Osteoblast (primary cell): ENCODE results near the gene FAM209A. TPM values are rescaled to one million over a fixed set of nuclear protein-coding genes. Genes with fewer than 3 reads are reported as not detected.

Experiments
- DNase-seq: peaks from one replicate; pipeline ENCODE4 v3.0.0; 2011; ENCODE audit warnings: low spot score, mixed read lengths; ENCODE audit not compliant: insufficient read length; ENCODE audit errors: missing footprints
- H2AFZ ChIP-seq: 2 replicates; pipeline ENCODE4 v1.6.0; 2011; ENCODE audit warnings: mild to moderate bottlenecking, low read length
- H3K27ac ChIP-seq: 2 replicates; pipeline ENCODE4 v1.5.1; 2011; ENCODE audit warnings: mild to moderate bottlenecking, low read depth, low read length, moderate library complexity
- H3K27me3 ChIP-seq: 2 replicates; pipeline ENCODE4 v1.6.0; 2012; ENCODE audit warnings: mild to moderate bottlenecking, control low read depth, inconsistent platforms, low read length, moderate library complexity; ENCODE audit not compliant: insufficient read depth
- H3K36me3 ChIP-seq: 2 replicates; pipeline ENCODE4 v1.5.1; 2011; ENCODE audit warnings: mild to moderate bottlenecking, low read length, control low read depth, moderate library complexity; ENCODE audit not compliant: insufficient read depth
- H3K4me1 ChIP-seq: 2 replicates; pipeline ENCODE4 v1.5.1; 2011; ENCODE audit warnings: mild to moderate bottlenecking, low read length, control low read depth, moderate library complexity; ENCODE audit not compliant: insufficient read depth
- H3K4me2 ChIP-seq: 2 replicates; pipeline ENCODE4 v1.6.0; 2011; ENCODE audit warnings: mild to moderate bottlenecking, low read length; ENCODE audit not compliant: insufficient read depth
- H3K4me3 ChIP-seq: fragments of 200-600 bp; sonication (generic); 3 replicates; pipeline ENCODE4 v1.5.1; 2012; ENCODE audit warnings: mild to moderate bottlenecking, low read length, inconsistent platforms; ENCODE audit not compliant: insufficient read depth
- H3K79me2 ChIP-seq: 2 replicates; pipeline ENCODE4 v1.6.0; 2012; ENCODE audit warnings: mild to moderate bottlenecking, low read length, control low read depth, inconsistent platforms; ENCODE audit not compliant: insufficient read depth
- H3K9me3 ChIP-seq: 2 replicates; pipeline ENCODE4 v1.5.1; 2011; ENCODE audit warnings: low read depth, low read length, control low read depth
- H4K20me1 ChIP-seq: 2 replicates; pipeline ENCODE4 v1.6.0; 2012; ENCODE audit warnings: mild to moderate bottlenecking, low read length, control low read depth; ENCODE audit not compliant: insufficient read depth
- total RNA-seq: library from RNA; depleted of rRNA; stranded (reverse); fragments of >200 nt; gene quantifications from 2 replicates; pipeline ENCODE4 v1.2.3, GENCODE V29; 2012
- TF ChIP-seq, protein P1 (sequence below): IDR thresholded peaks from 2 replicates; pipeline ENCODE4 v1.5.1; 2011; ENCODE audit warnings: mild to moderate bottlenecking, low read depth, low read length, moderate library complexity; ENCODE audit errors: extremely low read depth

The FAM209A gene
- total RNA-seq, 1 donor = under 0.01 TPM

DNA sequence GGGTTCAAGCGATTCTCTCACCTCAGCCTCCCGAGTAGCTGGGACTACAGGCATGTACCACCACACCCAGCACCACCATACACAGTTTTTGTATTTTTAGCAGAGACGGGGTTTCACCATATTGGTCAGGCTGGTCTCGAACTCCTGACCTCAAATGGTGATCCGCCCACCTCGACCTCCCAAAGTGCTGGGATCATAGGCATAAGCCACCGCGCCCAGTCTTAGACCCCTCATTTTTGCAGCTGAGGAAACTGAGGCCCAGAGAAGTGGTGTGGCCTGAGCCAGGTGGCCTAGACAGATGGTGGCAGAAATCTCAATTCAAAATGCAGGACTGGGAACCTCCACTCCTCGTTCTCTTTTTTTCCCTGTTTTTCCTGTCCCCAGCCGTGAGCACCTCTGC, 12.6 kb upstream of the FAM209A start:
- Histone ChIP-seq H3K27me3 (no peaks in the 10 kb centered on the region), H3K36me3 (peaks cover 7% of the 10 kb centered on the region), H3K9me3 (no peaks in the 10 kb centered on the region), H3K4me3 (no peak overlapping the region), H3K4me2 (no peak overlapping the region), H2AFZ (no peak overlapping the region), H3K79me2 (peaks cover 8% of the 10 kb centered on the region), H3K27ac (no peak overlapping the region), H3K4me1 (no peaks in the 10 kb centered on the region), H4K20me1 (peaks cover 8% of the 10 kb centered on the region)
- no peak for DNase-seq
- TF ChIP-seq, protein P1, sequence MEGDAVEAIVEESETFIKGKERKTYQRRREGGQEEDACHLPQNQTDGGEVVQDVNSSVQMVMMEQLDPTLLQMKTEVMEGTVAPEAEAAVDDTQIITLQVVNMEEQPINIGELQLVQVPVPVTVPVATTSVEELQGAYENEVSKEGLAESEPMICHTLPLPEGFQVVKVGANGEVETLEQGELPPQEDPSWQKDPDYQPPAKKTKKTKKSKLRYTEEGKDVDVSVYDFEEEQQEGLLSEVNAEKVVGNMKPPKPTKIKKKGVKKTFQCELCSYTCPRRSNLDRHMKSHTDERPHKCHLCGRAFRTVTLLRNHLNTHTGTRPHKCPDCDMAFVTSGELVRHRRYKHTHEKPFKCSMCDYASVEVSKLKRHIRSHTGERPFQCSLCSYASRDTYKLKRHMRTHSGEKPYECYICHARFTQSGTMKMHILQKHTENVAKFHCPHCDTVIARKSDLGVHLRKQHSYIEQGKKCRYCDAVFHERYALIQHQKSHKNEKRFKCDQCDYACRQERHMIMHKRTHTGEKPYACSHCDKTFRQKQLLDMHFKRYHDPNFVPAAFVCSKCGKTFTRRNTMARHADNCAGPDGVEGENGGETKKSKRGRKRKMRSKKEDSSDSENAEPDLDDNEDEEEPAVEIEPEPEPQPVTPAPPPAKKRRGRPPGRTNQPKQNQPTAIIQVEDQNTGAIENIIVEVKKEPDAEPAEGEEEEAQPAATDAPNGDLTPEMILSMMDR = no peak

DNA sequence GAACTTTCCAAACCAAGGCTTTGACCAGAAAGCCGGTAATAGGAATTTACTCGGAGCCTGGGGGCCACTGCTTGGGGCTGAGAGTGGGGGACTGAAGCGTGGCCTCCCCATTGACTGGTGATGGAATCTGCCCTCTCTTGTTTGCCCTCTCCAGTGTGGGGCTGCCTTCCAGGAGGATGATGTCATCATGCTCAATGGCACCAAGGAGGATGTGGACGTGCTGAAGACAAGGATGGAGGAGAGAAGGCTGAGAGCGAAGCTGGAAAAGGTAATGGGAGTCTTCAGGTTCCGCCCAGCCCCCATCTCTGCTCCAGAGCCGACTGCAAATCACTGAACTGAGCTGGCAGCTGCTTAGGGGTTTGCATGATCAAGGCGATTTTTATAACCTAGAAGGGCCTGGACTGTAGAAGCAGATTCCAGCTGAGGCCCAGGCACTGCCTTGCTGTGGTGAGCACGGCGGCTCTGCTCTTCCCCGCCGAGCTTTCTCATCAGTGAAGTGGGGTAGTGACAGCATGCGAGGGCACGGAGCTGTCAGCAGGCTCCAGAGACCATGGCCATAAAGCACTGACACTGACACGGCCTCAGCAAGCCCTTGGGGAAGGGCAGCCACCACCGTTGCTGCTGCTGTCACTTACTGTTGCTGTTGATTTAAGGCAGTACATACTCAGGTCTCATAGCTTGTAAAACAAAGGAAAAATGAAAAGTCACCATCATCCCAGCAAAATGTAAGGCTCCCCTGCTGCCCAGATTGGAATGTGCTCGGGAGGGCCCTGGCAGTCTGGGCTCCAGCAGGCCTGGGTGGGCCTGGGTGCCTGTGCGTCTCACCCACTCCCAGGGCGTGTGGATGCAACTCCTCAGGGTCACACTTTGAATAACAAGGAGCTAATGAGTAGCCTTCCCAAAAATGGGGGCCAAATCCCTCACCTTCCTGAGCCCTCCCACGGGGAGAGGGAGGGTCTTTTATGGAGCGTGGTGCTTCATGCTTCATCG, 11.1 kb upstream of the FAM209A start:
- Histone ChIP-seq H4K20me1 (peaks cover 4% of the 10 kb centered on the region), H2AFZ (no peak overlapping the region), H3K4me3 (no peak overlapping the region), H3K9me3 (no peaks in the 10 kb centered on the region), H3K4me2 (no peak overlapping the region), H3K36me3 (peaks cover 17% of the 10 kb centered on the region), H3K4me1 (no peaks in the 10 kb centered on the region), H3K79me2 (no peaks in the 10 kb centered on the region), H3K27ac (no peak overlapping the region), H3K27me3 (no peaks in the 10 kb centered on the region)
- DNase-seq = no peak
- TF ChIP-seq, protein P1 = no peak

DNA sequence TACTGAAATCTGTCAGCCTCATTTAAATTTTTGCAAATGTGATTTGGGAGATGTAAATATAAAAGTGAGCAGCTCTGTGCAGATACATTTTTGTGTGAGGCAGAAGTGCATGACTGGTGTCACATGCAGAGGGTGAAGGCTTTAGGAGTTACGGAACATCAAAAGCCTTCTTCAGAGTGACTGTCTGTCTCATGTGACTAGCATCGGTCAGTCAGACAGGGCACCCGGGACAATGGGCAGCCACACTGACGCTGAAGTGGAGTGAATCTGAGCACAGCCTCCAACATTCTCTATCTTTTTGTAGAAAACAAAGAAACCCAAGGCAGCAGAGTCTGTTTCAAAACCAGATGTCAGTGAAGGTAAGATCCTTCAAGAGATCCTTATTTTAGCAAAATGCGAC, 7.9 kb upstream of the FAM209A start:
- no peak overlapping the region for H3K4me2 ChIP-seq
- no peak overlapping the region for H2AFZ ChIP-seq
- no peak overlapping the region for H3K27ac ChIP-seq
- no peaks in the 10 kb centered on the region for H3K4me1 ChIP-seq
- TF ChIP-seq, protein P1 = no peak
- H3K4me3 ChIP-seq = no peak overlapping the region
- no peaks in the 10 kb centered on the region for H4K20me1 ChIP-seq
- peaks cover 39% of the 10 kb centered on the region for H3K36me3 ChIP-seq
- DNase-seq = no peak
- no peaks in the 10 kb centered on the region for H3K27me3 ChIP-seq
- no peaks in the 10 kb centered on the region for H3K79me2 ChIP-seq
- peaks cover 6% of the 10 kb centered on the region for H3K9me3 ChIP-seq

DNA sequence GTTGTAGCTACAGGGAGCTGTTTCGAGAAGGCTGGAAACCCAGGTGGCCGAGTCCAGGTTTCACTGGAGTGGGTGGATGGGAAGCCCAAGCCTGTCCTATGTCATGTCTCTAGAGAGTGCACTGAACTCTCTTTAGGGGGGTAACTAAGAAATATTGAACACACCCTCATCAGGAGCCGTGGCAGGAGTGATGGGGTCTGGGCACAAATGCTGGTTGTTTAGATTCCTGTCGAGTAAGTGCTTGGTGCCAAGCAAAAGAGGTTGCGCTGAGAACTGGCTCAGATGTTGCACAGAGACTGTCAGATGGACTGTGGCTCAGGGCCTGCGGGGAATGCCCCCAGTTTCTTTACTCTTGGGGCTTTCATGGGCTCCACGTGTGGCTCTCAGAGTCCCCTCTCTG, 7.3 kb upstream of the FAM209A start:
- TF ChIP-seq, protein P1 = no peak
- no peaks in the 10 kb centered on the region for H4K20me1 ChIP-seq
- H3K9me3 ChIP-seq = peaks cover 6% of the 10 kb centered on the region
- DNase-seq = no peak
- H3K4me3 ChIP-seq = no peak overlapping the region
- peaks cover 39% of the 10 kb centered on the region for H3K36me3 ChIP-seq
- no peak overlapping the region for H3K4me2 ChIP-seq
- no peaks in the 10 kb centered on the region for H3K4me1 ChIP-seq
- H3K79me2 ChIP-seq = no peaks in the 10 kb centered on the region
- H2AFZ ChIP-seq = no peak overlapping the region
- H3K27ac ChIP-seq = no peak overlapping the region
- no peaks in the 10 kb centered on the region for H3K27me3 ChIP-seq
